ENCODE data around the gene MVK. TPM values are rescaled to one million over a fixed set of nuclear protein-coding genes. Genes with fewer than 3 reads are reported as not detected.

The MVK gene
- total RNA-seq, 1 experiment from 2014 or later = 50.8 TPM

DNA sequence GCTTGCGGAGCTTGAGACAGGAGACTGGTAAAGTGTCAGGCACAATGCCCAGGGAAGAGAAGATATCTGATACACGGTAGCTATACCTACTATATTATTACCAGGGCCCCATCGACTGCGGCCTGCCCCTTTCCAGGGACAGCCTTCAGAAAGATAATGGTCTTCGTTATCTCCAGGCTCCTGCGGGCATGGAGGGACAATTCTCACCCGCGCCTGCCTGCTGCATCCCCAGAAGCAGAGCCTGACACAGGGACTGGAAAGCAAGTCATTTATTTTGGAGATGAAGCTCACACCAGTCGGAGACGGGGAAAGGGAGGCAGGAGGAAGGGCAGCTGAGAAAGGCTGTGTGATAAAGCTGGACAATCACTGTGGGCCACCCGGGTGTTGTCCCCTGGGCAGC, 72.1 kb downstream of the MVK start:
- Histone ChIP-seq H3F3A (ENCODE audit: insufficient read depth, low read depth) (no peaks in the 10 kb centered on the region), H3K9me2 (ENCODE audit: insufficient read depth) (no peaks in the 10 kb centered on the region), H3K4me1 (replicated peaks; ENCODE audit: insufficient read depth) (no peaks in the 10 kb centered on the region), H4K20me1 (ENCODE audit: insufficient read depth) (no peaks in the 10 kb centered on the region), H2AFZ (no peak overlapping the region), H3K9me3 (ENCODE audit: insufficient read depth, low read depth) (no peaks in the 10 kb centered on the region), H3K36me3 (ENCODE audit: low read depth) (no peaks in the 10 kb centered on the region), H3K27ac (no peak overlapping the region), H3K79me2 (ENCODE audit: low read depth) (no peaks in the 10 kb centered on the region), H3K4me3 (no peak overlapping the region), H3K4me2 (no peak overlapping the region), H3K27me3 (ENCODE audit: insufficient read depth, low read depth) (peaks cover 45% of the 10 kb centered on the region)
- POLR2A ChIA-PET (ENCODE audit: unreplicated experiment) = no interaction called here
- intact Hi-C loops (cut with micrococcal nuclease; ENCODE audit: unreplicated experiment) = no loop called here
- no TSS peak for BruUV-seq (replicated peaks)
- TF ChIP-seq EZH2 (IDR thresholded peaks at IDR 0.05; ENCODE audit: low read depth) = no peak
- TF ChIP-seq, protein P1, sequence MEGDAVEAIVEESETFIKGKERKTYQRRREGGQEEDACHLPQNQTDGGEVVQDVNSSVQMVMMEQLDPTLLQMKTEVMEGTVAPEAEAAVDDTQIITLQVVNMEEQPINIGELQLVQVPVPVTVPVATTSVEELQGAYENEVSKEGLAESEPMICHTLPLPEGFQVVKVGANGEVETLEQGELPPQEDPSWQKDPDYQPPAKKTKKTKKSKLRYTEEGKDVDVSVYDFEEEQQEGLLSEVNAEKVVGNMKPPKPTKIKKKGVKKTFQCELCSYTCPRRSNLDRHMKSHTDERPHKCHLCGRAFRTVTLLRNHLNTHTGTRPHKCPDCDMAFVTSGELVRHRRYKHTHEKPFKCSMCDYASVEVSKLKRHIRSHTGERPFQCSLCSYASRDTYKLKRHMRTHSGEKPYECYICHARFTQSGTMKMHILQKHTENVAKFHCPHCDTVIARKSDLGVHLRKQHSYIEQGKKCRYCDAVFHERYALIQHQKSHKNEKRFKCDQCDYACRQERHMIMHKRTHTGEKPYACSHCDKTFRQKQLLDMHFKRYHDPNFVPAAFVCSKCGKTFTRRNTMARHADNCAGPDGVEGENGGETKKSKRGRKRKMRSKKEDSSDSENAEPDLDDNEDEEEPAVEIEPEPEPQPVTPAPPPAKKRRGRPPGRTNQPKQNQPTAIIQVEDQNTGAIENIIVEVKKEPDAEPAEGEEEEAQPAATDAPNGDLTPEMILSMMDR (conservative IDR thresholded peaks at IDR 0.05) = no peak
- no peak for DNase-seq
- CTCF ChIA-PET = no interaction called here

Other genes with a start within 250 kb of the MVK start
- gene MYO1H, start 225.9 kb upstream of the MVK start, total RNA-seq (2021) = not detected in 2 replicates
- 37.4 and 45.9 TPM in 2 replicates for gene KCTD10, start 96.5 kb upstream of the MVK start, total RNA-seq (2021)
- 45.4 and 48.0 TPM in 2 replicates for gene UBE3B, start 96.2 kb upstream of the MVK start, total RNA-seq (2021)
- 52.8 and 84.3 TPM in 2 replicates for gene MMAB, start 290 bp upstream of the MVK start, total RNA-seq (2021)
- 2.3 and 3.1 TPM in 2 replicates for gene FAM222A, start 140.0 kb downstream of the MVK start, total RNA-seq (2021)

Data from PC-9 (cell line).